GM19397 (cell line): ENCODE results near the gene RRH.

Experiments
- ATAC-seq: cut with Tn5 transposase; IDR thresholded peaks from one replicate; pipeline ENCODE4 v1.9.1; 2021; ENCODE audit warnings: mild to moderate bottlenecking, moderate library complexity; ENCODE audit not compliant: unreplicated experiment

The RRH gene

DNA sequence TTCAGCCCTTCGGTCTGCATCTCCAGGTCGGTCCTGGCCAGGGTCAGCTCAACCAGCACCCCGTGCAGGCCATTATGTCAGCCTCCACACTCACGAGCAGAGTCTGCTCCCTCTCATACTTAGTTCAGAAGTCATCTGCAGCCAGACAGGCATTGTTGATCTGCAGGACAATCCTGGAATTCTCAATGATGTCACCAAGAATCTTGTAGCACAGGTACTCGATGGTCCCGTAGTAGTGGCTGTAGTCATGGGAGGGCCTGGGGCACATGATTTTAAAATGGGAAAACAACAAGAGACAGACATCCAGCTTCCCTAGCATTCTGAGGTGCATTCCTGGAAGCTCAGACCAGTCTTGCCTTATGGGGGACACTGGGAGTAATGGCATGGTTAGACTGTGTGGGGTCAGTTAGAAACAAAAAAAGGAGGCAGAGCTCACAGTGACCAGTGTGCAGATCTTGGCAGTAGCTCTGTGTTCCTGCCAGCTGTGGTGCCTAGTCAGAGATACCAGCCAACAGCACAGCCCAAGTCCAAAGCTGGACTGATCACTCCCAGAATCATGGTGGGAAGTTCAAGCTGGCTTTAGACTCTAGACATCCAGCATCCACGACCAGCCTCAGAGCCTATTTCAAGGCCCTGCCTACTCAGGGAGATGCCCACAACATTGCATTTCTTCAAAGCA is 52.0 kb downstream of the RRH start:
- no peak for ATAC-seq

DNA sequence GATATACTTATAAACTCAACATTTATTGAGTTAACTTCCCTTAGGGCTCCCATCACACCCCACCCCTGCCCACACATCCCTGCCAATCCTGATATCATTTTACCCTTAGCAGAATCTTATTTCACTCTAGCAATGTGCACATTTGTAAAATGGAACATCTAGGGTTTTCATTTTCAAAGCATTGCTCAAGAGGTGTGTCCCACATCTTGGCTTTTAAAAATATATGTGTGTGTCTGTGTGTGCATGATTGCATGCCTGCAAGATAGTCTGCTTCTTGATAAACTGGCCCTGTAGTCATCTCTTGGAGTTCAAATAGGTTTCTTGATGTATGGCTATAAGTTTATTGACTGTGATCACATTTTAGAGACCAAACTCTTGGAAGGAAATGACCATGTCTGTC is 58.5 kb downstream of the RRH start:
- ATAC-seq, result no peak

DNA sequence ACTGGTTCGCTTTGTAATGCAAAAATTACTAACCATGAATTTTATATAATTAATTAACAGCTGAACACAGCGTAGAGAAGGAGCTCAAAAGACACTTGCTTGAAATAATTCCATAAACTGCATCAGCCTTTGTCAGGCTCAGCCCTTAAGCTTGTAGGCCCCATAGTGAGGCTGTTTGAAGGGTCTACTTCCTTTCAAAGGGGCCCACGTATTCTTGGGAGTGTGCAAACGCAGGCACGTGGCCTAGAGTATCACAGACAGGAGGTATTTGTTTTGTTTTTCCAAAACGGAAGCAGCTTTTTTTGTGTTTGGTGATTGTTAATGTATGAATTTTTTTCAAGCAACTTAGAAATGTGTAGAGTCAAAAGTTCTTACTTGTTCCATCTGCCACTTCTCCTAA is 59.3 kb downstream of the RRH start:
- no peak for ATAC-seq

DNA sequence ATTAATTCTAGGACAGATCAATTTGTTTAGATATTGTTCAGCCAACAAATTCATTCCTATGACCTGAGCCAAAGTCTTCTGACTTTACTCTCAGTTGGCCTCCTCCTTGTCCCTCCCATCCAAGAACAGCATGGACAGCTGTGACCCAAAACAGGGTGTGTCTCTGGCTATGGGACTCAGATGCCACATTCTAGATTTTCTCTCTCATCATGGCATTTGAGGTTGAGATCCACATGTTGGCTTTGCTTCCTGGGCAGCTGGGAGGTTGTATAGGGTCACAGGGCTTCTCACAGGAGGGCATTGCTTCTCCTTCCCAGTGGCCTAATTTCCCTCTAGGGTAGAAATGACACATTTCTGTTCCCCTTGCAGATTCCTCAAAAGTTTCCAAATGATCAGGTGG is 62.3 kb downstream of the RRH start:
- no peak for ATAC-seq
